ENCODE data around the gene RDX. TPM values are rescaled to one million over a fixed set of nuclear protein-coding genes. Genes with fewer than 3 reads are reported as not detected.

Gene RDX
- total RNA-seq, 2 experiments from 2014 or later: 11.4 to 14.2 TPM

GRCh38 chr11:110131386-110132123 lies 164.9 kb downstream of the RDX start:
- DNase-seq (no peak), ATAC-seq (ENCODE audit: poor library complexity) (no peak)
- Histone ChIP-seq H3K4me3 (ENCODE audit: low read length) (no peak overlapping the region), H3K27me3 (ENCODE audit: control insufficient read depth in 1 of 2, insufficient read depth in 2 of 2, low read length in 2 of 2) (no peaks in the 10 kb centered on the region), H3K36me3 (ENCODE audit: insufficient read depth, low read length) (no peaks in the 10 kb centered on the region), H3K27ac (ENCODE audit: low read depth in 1 of 2, low read length in 2 of 2) (no peak overlapping the region), H3K9me3 (ENCODE audit: control insufficient read depth in 1 of 2, insufficient read depth in 1 of 2, low read length in 2 of 2) (no peaks in the 10 kb centered on the region), H3K4me1 (ENCODE audit: insufficient read depth, low read length) (no peaks in the 10 kb centered on the region)
- Mint-ChIP-seq H3K9me3 (no peaks in the 10 kb centered on the region), H3K27me3 (peaks cover 14% of the 10 kb centered on the region), H3K4me3 (no peak overlapping the region), H3K27ac (no peak overlapping the region), H3K4me1 (ENCODE audit: low read depth) (no peaks in the 10 kb centered on the region), H3K36me3 (ENCODE audit: low read depth) (no peaks in the 10 kb centered on the region)
- no peak for TF ChIP-seq CTCF (IDR thresholded peaks at IDR 0.05)
- CTCF ChIA-PET: no interaction called here
- intact Hi-C loops (cut with DNase I, micrococcal nuclease): no loop called here
- POLR2A ChIA-PET: no interaction called here

GRCh38 chr11:110130642-110131238 lies 165.7 kb downstream of the RDX start:
- no peak for TF ChIP-seq CTCF (IDR thresholded peaks at IDR 0.05)

GRCh38 chr11:110128161-110128560 lies 168.3 kb downstream of the RDX start:
- TF ChIP-seq CTCF (IDR thresholded peaks at IDR 0.05): no peak
- no peaks in the 10 kb centered on the region for H3K36me3 ChIP-seq (ENCODE audit: insufficient read depth, low read length)
- intact Hi-C loops (cut with DNase I, micrococcal nuclease): no loop called here
- DNase-seq: no peak
- ATAC-seq (ENCODE audit: poor library complexity): no peak
- H3K9me3 ChIP-seq (ENCODE audit: control insufficient read depth in 1 of 2, insufficient read depth in 1 of 2, low read length in 2 of 2): peaks cover 0 to 5% of the 10 kb centered on the region in 2 experiments
- no peaks in the 10 kb centered on the region for H3K4me1 ChIP-seq (ENCODE audit: insufficient read depth, low read length)
- Mint-ChIP-seq H3K4me3 (no peak overlapping the region), H3K9me3 (no peaks in the 10 kb centered on the region), H3K27me3 (peaks cover 8% of the 10 kb centered on the region), H3K4me1 (ENCODE audit: low read depth) (no peaks in the 10 kb centered on the region), H3K27ac (no peak overlapping the region), H3K36me3 (ENCODE audit: low read depth) (no peaks in the 10 kb centered on the region)
- H3K27ac ChIP-seq (ENCODE audit: low read depth in 1 of 2, low read length in 2 of 2): no peak overlapping the region
- POLR2A ChIA-PET: no interaction called here
- no peak overlapping the region for H3K4me3 ChIP-seq (ENCODE audit: low read length)
- CTCF ChIA-PET: interaction anchor here (0.5 kb wide), 1 partner anchor 1395 kb away, joined by 3 read pairs; no protein-coding TSS in a partner anchor
- H3K27me3 ChIP-seq (ENCODE audit: control insufficient read depth in 1 of 2, insufficient read depth in 2 of 2, low read length in 2 of 2): no peaks in the 10 kb centered on the region

More at GRCh38 chr11:110130642-110131238, 165.7 kb downstream of the RDX start:
- Mint-ChIP-seq H3K27ac (no peak overlapping the region), H3K4me3 (no peak overlapping the region), H3K36me3 (ENCODE audit: low read depth) (no peaks in the 10 kb centered on the region), H3K4me1 (ENCODE audit: low read depth) (no peaks in the 10 kb centered on the region), H3K27me3 (peaks cover 14% of the 10 kb centered on the region), H3K9me3 (no peaks in the 10 kb centered on the region)
- H3K9me3 ChIP-seq (ENCODE audit: control insufficient read depth in 1 of 2, insufficient read depth in 1 of 2, low read length in 2 of 2): no peaks in the 10 kb centered on the region
- no peak overlapping the region for H3K4me3 ChIP-seq (ENCODE audit: low read length)
- no peak for DNase-seq
- POLR2A ChIA-PET: no interaction called here
- H3K27ac ChIP-seq (ENCODE audit: low read depth in 1 of 2, low read length in 2 of 2): no peak overlapping the region
- no peaks in the 10 kb centered on the region for H3K36me3 ChIP-seq (ENCODE audit: insufficient read depth, low read length)
- intact Hi-C loops (cut with DNase I, micrococcal nuclease): no loop called here
- ATAC-seq (ENCODE audit: poor library complexity): no peak
- no peaks in the 10 kb centered on the region for H3K27me3 ChIP-seq (ENCODE audit: control insufficient read depth in 1 of 2, insufficient read depth in 2 of 2, low read length in 2 of 2)
- CTCF ChIA-PET: no interaction called here
- H3K4me1 ChIP-seq (ENCODE audit: insufficient read depth, low read length): no peaks in the 10 kb centered on the region

All from CD4-positive, alpha-beta T cell (primary cell).